ENCODE measurements around the gene LRFN4.

LRFN4 gene

DNA sequence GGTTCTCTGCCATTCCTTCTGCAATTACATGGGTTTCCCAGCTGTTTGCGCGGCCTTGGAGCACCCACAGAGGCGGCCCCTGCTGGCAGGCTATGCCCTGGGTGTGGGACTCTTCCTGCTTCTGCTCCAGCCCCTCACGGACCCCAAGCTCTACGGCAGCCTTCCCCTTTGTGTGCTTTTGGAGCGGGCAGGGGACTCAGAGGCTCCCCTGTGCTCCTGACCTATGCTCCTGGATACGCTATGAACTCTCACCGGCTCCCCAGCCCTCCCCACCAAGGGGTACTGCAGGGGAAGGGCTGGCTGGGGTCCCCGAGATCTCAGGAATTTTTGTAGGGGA, 11.0 kb upstream of the LRFN4 start:
- DNase-seq: no peak

DNA sequence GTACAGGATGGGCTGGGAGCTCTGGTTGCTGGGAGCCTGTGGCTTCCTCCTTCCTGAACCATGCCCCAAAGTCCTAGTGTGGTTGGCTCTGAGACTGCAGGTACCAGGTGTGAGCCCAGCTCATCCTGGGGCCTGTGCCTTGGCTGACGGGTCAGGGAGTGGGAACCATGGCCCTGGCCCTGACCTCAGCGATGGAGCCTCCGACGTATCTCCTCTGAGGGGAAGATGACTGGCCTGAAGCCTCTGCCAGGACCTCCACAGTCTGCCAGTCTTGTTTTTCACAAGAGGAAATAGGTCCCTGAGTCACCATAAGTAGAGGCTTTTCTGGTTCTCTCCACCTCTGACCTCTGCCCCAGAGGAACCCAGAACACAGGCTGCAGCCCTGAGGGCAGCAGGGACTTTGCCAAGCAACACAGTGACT, 10.2 kb upstream of the LRFN4 start:
- DNase-seq: no peak

DNA sequence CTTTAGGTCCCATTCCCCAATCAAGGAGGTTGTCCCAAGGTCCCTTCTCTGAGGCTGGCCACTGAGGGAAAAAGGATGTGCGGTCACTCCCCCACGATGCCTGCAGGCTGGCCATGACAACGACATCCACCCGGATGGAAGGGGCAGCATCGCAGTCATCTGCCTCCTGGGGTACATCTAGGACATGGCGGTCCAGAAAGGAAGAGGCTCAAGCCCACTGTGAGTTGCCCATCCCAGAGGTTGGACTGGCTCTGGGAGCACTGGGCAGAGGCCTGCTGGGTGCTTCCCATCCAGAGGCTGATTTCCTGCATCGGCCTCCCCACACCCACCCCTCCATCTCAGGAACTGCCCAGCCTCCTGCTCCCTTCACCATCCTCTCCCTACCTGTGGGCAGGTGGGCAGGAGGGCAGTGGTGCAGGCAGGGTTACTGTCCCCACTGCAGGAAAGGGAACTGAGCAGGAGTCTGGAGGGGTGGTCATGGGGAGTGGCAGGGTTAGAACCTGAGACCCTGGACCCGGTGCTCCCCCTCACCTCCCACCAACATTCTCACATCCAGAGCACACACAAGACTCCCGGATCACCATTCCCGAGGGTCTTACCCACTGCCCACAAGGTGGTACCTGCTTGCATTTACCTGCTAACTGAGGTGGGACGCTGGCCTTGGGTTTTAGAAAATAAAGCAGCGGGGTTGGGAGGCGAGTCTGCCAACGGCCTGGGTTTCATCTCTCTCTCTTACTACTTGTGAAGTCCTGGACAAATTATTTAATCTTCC, 9.2 kb upstream of the LRFN4 start:
- DNase-seq: no peak

DNA sequence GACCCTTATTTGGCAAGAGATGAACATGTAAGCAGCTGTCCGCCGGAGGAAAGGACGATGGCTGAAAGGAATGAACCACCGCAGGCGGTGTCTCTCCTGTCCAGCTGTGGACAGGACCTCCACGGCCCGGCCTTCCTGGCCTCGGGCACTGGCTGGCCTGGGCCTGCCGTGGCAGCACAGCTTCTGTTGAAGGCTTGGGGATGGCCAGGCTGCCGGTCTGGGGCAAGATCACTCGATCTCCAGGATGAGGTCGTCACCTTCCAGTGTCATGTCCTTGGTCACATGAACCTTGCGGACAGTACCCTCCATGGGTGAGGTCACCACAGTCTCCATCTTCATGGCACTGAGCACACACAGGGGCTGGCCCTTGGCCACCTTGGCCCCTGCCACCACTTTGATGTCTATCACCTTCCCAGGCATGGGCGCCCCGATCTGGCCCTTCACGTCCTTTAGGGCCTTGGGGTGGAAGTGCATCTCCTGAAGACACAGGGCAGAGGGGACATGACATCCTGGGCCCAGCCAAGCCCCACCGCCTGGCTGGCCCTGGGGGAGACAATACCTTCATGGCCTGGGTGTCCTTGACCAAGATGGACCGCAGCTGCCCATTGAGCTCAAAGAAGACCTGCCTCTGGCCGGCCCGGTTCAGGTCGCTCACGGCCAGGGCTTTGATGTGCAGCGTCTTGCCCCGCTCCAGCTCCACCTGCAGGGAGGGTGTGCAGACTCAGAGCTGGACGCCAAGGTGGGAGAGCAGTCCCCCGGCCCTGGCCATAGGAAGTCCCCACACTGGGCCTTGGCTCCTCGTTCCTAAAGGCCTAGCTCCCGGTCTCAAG, 8.0 kb upstream of the LRFN4 start:
- no peak for DNase-seq

DNA sequence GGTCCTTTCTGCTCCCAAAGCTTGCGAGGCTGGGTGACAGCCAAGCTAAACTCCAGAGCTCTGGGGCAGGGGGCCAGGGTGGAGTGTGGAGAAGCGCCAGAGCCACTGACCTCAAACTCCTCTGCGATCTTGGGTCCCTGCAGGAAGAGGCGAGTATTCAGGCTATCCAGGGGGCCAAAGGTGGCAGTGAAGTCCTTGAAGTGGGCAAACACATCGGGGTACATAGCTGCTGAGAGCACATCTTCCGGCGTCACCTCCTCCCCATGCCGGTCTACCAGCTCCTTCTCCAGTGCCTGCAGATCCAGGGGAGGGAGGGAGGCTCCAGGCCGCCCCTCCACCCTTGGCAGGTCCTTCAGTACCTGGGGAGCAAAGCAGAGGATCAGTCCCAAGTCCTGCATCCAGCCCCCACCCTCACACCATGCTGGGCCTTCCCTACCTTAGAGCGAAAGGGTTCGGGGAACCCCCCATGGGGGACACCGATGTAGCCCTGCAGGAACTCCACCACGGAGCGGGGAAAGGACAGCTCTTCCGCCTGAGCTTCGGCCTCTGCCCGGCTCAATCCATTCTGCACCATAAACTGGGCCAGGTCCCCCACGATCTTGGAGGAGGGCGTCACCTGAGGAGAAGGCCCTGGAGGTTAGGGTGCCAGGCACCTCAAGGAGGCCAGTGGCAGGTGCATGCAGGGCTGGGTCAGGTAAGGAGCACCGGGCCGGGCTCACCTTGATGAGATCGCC, 7.2 kb upstream of the LRFN4 start:
- DNase-seq: no peak

DNA sequence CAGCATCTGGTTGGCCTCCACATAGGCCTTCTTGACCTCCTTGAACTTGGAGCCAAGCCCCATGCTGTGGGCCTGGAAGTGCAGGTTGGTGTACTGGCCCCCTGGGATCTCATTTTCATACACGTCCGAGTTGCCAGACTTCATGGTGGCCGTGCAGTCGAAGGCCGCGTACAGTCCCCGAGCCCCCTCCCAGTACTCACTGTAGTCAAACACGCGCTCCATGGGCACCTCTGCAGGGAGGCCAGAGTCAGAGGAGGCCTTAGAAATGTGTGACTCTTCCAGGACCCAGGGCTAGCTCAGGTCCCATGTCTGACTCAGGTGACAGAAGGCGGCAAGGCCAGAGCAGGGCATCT, 6.7 kb upstream of the LRFN4 start:
- DNase-seq: no peak

DNA sequence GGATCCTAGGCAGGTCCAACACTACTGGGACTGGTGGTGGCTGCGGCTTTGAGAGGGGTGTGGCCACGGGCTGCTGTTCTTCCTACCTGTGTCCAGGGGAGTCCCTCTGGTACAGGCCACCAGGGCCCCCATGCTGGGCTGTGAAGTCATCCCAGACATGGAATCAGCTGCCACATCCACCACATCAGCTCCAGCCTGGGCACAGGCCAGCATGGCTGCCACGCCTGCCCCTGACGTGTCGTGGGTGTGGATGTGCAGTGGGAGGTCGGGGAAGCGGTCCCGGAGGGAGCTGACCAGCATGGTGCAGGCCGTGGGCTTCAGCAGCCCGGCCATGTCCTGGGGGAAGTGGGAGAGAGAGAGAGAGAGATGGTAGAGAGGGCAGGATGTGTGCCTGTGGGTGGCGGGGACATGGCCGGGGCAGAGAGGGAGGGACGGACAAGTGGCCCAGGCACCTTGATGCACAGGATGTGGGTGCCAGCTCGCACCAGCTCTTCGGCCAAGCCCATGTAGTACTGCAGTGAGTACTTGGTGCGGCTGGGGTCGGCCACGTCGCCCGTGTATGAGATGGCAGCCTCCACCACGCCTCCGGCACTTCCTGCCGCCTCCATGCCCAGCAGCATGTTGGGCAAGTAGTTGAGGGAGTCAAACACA, 6.2 kb upstream of the LRFN4 start:
- DNase-seq: no peak

DNA sequence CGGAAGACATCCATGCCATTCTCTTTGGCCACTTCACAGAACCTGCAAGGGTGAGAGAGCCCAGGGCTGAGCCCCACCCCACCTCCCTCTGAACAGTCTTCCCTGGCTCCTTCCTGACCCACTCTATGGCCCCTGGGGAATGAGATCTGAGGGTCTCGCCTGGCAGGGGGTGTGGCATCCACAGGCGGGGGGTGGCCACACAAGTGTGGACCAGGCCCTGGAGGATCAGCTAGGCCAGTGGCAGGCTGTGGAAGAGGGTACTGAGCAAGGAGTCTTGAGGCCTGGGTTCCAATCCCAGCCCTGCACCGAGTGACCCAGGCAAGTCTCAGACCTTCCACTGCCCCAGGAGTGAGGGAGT, 5.6 kb upstream of the LRFN4 start:
- no peak for DNase-seq

DNA sequence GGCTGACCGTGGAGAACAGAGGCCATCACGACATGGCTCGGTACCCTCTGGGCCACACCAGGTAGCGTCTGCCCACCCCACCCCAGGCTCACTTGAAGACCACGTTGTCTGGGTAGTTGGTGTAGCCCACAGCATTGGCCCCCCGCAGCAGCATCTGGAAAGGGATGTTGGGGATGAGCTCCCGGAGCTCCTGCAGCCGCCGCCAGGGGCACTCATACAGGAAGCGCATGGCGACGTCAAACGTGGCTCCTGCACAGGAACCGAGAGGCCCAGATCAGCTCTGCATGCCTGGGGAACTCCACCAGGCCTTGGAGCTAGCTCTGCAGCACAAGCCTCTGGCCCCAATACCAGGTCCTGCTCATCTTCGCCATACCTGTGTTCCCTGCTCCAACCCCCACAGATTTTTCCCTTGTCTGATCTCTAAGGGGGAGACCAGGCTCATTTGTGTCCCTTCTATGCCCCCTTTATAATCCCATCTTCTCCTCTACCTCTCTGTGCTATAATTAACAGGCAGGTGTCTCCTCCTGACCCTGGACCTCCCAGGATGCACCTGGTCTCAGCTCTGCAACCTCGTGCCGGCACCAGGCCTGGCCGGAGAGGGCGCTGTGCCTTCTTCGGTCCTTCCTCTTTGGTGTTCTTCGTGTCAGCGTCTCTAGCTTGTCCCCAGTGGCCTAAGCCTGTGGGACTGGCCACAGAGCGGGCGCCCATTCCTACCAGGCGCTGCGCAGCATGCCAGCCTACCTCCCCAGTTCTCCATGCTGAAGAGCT, 5.0 kb upstream of the LRFN4 start:
- no peak for DNase-seq

DNA sequence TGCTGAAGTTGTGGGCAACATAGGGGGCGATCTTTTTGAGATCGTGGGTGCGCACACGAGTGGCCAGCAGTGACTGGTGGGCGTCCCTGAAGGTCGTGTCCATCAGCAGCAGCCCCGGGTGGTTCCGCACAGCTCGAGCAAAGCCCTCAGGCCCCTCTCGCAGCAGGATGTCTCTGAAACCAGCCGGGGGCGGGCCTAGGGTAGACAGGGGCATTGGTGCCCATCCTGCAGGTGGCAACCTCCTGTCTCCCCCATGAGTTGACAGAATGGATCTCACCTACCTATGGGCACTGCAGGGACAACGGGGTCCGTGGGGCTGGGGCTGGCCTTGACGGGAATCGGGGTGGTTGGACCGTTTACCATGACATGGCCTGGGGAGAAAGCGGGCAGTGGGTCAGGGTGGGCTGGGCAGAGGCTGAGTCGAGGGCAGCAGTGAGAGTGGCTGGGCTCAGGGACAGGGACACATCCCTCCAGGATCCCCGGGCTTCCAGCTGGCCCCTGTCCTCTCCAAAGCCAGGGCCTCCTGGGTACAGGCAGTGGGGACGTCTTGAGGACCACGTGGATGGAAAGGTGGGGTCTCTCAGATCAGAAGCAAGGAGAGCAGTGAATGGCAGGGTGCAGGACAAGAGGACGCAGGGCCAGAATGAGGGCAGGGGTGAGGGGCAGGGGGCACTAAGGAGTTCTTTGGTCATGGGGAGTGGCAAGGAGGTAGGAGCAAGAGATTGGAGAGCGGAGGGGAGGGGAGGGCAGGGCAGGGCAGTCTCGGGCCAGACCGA, 4.2 kb upstream of the LRFN4 start:
- no peak for DNase-seq

DNA sequence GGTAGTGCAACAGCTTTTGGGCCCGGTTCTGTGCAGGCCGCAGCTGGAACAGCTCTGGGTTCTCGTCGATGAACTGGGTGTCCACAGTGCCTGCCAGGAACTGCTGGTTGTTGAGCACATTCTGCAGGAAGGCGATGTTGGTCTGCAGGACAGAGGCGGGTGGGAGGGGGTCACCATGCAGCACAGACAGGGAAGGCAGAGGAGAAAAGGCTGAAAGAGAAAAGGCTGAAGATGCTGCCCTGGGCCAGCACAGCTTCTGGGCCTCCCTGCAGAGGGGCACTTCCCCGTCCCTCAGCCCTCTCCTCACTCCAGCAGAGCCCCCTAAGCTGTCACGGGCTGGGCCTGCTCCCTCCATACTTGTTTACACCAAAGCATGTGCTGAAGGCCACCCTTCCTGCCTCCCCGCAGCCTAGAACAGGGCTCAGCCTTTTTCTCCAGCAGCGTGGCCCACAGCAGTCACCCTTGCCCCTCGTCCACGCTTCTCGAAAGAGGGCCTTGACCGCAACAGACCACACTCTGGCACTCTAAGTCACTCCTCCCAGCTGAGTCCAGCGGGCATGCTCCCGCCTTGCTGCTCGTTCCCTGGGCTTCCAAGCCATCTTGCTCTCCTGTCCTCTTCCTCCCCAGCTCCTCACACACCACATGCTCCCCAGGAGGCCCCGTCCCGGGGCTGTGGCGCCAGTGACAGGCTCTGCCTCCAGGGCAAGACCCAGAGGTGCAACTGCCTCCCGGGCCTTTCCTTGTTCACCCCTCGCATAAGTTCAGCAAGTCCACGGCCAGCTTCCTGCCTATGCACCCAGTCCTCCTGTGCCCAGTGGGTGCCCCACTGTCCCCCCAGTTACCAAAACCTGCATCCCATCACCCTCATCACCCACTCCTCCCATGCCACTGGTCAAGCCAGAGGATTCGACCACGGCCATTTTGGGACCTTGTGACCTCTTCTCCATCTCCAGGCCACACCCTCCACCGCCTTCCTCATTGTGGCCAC, 3.3 kb upstream of the LRFN4 start:
- no peak for DNase-seq

DNA sequence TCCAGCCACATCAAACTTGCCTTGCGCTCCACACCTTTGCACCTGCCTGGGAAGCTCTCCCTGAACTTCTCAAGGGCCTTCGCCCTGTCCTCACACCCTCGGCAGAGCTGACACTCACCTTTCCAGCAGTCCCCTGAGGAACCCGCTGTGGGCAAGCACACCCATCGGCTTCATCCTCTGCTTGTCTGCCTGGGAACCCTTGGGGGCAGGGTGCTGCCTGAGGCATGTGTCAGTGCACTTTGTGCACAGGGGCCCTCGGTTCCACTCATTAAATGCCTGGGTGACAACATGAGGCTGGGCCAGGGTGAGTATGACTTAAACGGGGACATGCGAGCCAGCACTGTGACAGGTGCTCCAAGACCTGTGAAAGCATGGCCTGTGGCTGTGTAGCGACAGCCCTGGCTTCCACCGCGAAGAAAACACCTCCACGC, 2.6 kb upstream of the LRFN4 start:
- no peak for DNase-seq

DNA sequence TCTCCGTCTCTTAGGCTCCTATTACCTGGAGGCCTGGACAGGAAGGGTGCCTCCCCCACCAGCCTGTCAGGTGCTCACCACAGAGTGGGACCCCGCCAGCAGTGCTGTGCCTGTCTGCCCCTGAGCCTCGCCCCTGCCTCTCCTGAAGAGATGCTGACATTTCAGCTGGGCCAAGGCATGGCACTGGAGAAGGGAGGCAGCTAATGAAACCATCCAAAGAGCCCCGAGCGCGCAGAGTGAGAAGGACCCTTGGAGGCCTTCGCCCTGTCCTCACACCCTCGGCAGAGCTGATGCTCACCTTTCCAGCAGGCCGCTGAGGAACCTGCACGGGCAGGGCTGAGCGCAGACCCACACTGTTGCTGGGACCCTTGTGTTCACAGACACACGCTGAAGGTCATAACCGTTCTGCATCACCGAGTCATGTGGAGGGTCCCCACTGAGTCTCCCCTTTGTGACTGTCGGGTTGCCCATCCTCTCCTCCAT, 2.1 kb upstream of the LRFN4 start:
- DNase-seq: no peak

DNA sequence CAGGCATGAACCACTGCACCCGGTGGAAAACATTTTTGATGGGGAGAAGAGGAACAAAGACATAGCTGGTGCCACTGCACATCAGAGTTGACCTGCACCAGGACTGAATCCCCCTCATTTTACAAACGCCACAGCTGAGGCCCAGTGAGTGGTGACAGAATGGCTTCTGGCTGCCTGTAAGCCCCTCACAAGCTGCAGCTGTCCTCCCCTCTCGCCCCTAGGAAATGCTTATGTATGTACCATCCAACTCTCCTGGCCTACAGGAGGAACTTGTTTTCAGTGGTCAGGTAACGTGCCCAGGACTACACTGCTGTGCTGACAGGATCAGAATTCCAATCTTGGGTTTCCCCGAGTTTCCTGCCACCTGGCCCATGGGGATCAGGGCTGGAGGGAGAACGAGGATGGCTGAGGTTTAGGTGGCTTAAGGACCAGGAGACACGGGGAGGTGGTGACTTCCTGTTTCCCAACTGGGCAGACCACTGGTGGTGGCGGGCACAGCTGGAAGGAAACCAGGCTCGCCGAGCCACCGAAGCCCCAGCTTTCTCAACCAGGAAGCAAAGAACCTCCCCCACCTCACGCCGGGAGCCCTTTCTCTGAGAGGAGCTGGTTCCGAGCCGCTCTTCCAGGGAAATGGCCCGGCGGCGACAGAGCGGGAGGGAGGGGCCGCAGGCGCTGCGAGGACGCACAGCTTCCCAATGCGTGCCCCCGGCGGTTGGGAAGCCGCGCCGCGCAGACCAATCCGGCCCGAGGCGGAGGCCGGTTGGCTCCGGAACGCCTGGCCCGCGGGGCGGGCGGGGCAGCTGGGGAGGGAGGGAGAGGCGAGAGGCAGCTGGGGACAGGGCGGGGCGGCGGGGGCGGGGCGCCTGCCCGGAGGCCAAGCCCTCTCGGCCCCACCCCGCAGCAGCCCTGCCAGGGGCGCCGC, 1.0 kb upstream of the LRFN4 start:
- DNase-seq: peak; percentile 85

DNA sequence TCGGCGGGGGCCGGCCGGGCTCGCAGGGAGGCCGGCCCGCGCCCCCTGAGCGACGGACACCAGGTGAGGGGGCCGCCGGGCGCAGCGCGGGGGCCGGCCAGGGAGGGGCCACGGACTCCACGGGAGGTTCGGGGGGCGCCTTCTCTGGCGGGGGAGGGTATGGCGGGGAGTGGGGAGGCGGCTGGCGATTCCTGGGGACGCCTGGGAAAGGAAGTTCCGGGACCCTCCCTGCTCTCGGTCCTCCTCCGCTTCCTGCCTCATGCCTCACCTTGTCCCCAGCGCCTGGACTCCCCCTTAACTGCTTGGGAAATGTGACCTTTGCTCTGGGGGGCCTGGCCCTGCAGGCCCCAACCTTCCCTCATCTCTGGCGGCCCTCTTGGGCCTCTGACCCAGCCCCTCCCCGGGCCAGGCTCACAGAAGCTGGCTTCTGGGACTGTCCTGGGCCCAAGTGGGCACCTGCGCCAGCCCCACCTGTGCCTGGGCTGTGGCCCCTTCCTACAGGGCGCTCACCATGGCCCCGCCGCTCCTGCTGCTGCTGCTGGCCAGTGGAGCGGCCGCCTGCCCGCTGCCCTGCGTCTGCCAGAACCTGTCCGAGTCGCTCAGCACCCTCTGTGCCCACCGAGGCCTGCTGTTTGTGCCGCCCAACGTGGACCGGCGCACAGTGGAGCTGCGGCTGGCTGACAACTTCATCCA, 516 bp downstream of the LRFN4 start:
- no peak for DNase-seq

DNA sequence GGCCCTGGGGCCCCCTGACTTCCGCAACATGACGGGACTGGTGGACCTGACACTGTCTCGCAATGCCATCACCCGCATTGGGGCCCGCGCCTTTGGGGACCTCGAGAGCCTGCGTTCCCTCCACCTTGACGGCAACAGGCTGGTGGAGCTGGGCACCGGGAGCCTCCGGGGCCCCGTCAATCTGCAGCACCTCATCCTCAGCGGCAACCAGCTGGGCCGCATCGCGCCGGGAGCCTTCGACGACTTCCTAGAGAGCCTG, 992 bp downstream of the LRFN4 start:
- DNase-seq: no peak

DNA sequence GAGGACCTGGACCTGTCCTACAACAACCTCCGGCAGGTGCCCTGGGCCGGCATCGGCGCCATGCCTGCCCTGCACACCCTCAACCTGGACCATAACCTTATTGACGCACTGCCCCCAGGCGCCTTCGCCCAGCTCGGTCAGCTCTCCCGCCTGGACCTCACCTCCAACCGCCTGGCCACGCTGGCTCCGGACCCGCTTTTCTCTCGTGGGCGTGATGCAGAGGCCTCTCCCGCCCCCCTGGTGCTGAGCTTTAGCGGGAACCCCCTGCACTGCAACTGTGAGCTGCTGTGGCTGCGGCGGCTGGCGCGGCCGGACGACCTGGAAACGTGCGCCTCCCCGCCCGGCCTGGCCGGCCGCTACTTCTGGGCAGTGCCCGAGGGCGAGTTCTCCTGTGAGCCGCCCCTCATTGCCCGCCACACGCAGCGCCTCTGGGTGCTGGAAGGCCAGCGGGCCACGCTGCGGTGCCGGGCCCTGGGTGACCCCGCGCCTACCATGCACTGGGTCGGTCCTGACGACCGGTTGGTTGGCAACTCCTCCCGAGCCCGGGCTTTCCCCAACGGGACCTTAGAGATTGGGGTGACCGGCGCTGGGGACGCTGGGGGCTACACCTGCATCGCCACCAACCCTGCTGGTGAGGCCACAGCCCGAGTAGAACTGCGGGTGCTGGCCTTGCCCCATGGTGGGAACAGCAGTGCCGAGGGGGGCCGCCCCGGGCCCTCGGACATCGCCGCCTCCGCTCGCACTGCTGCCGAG, 1.5 kb downstream of the LRFN4 start:
- no peak for DNase-seq
